Gastrocnemius medialis (tissue), 4 donors: ENCODE results near the gene SND1.

Experiments
- CTCF ChIP-seq, 5 experiments: fragments of 450-650 bp in 3 of 5; fragments of 200-600 bp in 2 of 5; sonication (generic) in 2 of 5; IDR thresholded peaks in 4 of 5; conservative IDR thresholded peaks in 1 of 5; 1 replicate in 4 of 5; 2 replicates in 1 of 5; pipeline ENCODE4 v1.5.1; 2016 to 2019; ENCODE audit warnings: antibody characterized with exemption in 5 of 5, mild to moderate bottlenecking in 3 of 5, moderate library complexity in 3 of 5
- POLR2A ChIP-seq, 2 donors: fragments of 450-650 bp; IDR thresholded peaks; one replicate each; pipeline ENCODE4 v1.6.1; 2017; ENCODE audit warnings: antibody characterized with exemption in 2 of 2, mild to moderate bottlenecking in 2 of 2, moderate library complexity in 2 of 2

- TF ChIP-seq CTCF (IDR thresholded peaks at IDR 0.05 in 4 of 5, conservative IDR thresholded peaks at IDR 0.05 in 1 of 5) (no peak), POLR2A (IDR thresholded peaks at IDR 0.05) (no peak)
These were observed 141.6 kb downstream of the SND1 start for GRCh38 chr7:127793582-127793981.
